HL-60 (cell line): ENCODE data around the gene DCDC2C.

Source experiments
- TF ChIP-seq, protein P1 (sequence below): IDR thresholded peaks from one replicate; pipeline ENCODE4 v1.5.1; 2011; ENCODE audit warnings: low read length, control low read depth, inconsistent platforms; ENCODE audit not compliant: insufficient read depth
- TF ChIP-seq, protein P2 (sequence below): IDR thresholded peaks from 2 replicates; pipeline ENCODE4 v1.6.1; 2012; ENCODE audit warnings: low read depth; ENCODE audit not compliant: insufficient replicate concordance

DNA sequence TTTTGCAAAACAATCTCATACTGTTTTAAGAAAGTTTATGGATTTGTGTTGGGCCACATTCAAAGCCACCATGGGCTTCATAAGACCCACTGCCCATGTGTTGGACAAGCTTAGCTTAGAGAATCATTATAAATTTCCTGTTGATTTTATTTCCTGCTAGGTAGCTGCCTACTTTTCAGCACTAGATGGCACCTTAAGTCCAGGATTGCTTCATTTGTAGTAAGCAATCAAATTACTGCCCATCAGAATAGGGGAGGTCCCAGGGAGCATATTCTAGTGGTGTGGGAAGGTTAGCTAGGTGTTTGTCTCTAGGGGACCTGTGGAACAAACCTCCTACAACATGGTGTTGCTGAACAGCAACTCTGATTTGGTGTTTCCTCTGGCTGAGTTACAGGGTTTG is 11.0 kb upstream of the DCDC2C start:
- TF ChIP-seq, protein P1, sequence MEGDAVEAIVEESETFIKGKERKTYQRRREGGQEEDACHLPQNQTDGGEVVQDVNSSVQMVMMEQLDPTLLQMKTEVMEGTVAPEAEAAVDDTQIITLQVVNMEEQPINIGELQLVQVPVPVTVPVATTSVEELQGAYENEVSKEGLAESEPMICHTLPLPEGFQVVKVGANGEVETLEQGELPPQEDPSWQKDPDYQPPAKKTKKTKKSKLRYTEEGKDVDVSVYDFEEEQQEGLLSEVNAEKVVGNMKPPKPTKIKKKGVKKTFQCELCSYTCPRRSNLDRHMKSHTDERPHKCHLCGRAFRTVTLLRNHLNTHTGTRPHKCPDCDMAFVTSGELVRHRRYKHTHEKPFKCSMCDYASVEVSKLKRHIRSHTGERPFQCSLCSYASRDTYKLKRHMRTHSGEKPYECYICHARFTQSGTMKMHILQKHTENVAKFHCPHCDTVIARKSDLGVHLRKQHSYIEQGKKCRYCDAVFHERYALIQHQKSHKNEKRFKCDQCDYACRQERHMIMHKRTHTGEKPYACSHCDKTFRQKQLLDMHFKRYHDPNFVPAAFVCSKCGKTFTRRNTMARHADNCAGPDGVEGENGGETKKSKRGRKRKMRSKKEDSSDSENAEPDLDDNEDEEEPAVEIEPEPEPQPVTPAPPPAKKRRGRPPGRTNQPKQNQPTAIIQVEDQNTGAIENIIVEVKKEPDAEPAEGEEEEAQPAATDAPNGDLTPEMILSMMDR = peak; percentile 7
- TF ChIP-seq, protein P2, sequence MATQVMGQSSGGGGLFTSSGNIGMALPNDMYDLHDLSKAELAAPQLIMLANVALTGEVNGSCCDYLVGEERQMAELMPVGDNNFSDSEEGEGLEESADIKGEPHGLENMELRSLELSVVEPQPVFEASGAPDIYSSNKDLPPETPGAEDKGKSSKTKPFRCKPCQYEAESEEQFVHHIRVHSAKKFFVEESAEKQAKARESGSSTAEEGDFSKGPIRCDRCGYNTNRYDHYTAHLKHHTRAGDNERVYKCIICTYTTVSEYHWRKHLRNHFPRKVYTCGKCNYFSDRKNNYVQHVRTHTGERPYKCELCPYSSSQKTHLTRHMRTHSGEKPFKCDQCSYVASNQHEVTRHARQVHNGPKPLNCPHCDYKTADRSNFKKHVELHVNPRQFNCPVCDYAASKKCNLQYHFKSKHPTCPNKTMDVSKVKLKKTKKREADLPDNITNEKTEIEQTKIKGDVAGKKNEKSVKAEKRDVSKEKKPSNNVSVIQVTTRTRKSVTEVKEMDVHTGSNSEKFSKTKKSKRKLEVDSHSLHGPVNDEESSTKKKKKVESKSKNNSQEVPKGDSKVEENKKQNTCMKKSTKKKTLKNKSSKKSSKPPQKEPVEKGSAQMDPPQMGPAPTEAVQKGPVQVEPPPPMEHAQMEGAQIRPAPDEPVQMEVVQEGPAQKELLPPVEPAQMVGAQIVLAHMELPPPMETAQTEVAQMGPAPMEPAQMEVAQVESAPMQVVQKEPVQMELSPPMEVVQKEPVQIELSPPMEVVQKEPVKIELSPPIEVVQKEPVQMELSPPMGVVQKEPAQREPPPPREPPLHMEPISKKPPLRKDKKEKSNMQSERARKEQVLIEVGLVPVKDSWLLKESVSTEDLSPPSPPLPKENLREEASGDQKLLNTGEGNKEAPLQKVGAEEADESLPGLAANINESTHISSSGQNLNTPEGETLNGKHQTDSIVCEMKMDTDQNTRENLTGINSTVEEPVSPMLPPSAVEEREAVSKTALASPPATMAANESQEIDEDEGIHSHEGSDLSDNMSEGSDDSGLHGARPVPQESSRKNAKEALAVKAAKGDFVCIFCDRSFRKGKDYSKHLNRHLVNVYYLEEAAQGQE = no peak
